ENCODE results near the gene PAPLN.

The PAPLN gene

GRCh38 chr14:73266317-73266716 is 29.0 kb downstream of the PAPLN start:
- no peak for TF ChIP-seq CSRNP3 (CRISPR knock-in tag; IDR thresholded peaks at IDR 0.05)
- no peak for TF ChIP-seq ZFP3 (CRISPR knock-in tag; IDR thresholded peaks at IDR 0.05)
- no peak for TF ChIP-seq RARB (CRISPR knock-in tag; IDR thresholded peaks at IDR 0.05)
- no peak for TF ChIP-seq POU6F1 (CRISPR knock-in tag; IDR thresholded peaks at IDR 0.05; ENCODE audit: borderline replicate concordance, low read depth)
- no peak for TF ChIP-seq ZNF8 (CRISPR knock-in tag; IDR thresholded peaks at IDR 0.05)
- TF ChIP-seq CREB5 (CRISPR knock-in tag; IDR thresholded peaks at IDR 0.05; ENCODE audit: low read depth) = no peak
- no peak for ATAC-seq

DNA sequence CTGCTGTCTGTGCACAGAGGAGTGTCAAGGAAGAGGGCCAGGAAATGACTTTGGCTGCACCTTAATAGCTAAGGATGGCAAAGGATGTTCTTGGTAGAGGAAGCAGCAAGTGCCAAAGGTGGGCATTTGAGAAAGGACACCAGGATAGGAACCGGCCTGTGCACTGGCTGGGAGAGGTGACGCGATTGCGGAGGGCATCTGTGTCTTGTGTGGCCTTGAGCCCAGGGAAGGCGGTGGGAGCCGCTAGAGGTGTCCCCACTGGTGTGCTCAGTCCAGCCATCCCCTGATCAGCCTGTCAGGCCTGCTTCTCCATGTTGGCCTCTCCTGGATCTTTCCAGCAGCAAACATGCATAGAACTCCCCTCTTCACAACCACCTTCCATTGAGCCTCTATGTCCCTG is 30.2 kb downstream of the PAPLN start:
- no peak for ATAC-seq
- no peak for TF ChIP-seq GLIS3 (CRISPR knock-in tag; IDR thresholded peaks at IDR 0.05)
- TF ChIP-seq SNAI2 (CRISPR knock-in tag; IDR thresholded peaks at IDR 0.05) = no peak
- no peak for TF ChIP-seq ZNF70 (CRISPR knock-in tag; IDR thresholded peaks at IDR 0.05)
- no peak for TF ChIP-seq OSR1 (CRISPR knock-in tag; IDR thresholded peaks at IDR 0.05)
- no peak for TF ChIP-seq ZFP3 (CRISPR knock-in tag; IDR thresholded peaks at IDR 0.05)
- no peak for TF ChIP-seq ZNF8 (CRISPR knock-in tag; IDR thresholded peaks at IDR 0.05)
- no peak for TF ChIP-seq TOX (CRISPR knock-in tag; IDR thresholded peaks at IDR 0.05; ENCODE audit: borderline replicate concordance)

DNA sequence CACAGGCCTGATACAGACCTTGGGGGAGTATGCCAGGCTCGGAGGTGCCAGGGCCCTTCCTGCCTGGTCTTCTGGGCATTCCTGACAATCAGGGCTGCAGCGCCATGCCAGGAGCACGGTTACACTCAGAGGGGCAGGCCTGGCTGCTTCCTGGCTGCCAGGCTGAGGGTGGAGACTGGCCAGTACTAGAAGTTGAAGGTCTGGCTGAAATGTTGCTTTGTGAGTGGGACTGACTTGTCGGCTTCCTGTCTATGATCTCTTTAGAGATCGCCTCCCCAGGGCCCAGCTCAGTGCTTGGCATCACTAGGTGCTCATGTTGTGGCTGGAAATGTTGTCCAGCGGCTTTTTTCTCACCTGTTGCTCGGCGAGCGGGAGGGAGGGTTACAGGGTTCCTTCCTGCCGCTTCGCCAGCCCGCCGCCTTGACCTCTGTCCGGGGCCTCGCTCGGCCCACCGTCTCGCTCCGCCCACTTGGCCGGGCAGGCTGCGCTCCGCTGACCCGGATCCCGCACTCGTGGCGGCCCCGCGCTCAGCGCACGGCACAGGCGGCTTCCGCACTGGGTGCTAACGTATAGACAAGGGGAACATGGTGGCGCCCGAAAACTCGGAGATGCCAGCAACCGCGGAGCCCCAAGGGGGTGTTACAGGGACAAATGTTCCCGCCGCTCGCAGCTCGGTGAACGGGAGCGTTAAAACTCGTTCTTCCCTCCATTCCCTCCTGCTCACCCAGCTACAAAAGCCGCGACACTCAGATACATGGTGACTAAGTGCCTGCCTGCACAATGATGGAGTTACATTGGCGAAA is 32.6 kb downstream of the PAPLN start:
- TF ChIP-seq TOX (CRISPR knock-in tag; IDR thresholded peaks at IDR 0.05; ENCODE audit: borderline replicate concordance) (no peak), ZNF70 (CRISPR knock-in tag; IDR thresholded peaks at IDR 0.05) (no peak), ZNF8 (CRISPR knock-in tag; IDR thresholded peaks at IDR 0.05) (no peak), CREB5 (CRISPR knock-in tag; IDR thresholded peaks at IDR 0.05; ENCODE audit: low read depth) (no peak), CSRNP3 (CRISPR knock-in tag; IDR thresholded peaks at IDR 0.05) (no peak), ESRRG (CRISPR knock-in tag; IDR thresholded peaks at IDR 0.05) (no peak)
- ATAC-seq = no peak

GRCh38 chr14:73272393-73272792 is 35.1 kb downstream of the PAPLN start:
- TF ChIP-seq POU6F1 (CRISPR knock-in tag; IDR thresholded peaks at IDR 0.05; ENCODE audit: borderline replicate concordance, low read depth) = no peak
- TF ChIP-seq ZNF8 (CRISPR knock-in tag; IDR thresholded peaks at IDR 0.05) = no peak
- TF ChIP-seq RARB (CRISPR knock-in tag; IDR thresholded peaks at IDR 0.05) = no peak
- TF ChIP-seq TSHZ2 (CRISPR knock-in tag; IDR thresholded peaks at IDR 0.05) = no peak
- no peak for TF ChIP-seq ZNF565 (CRISPR knock-in tag; conservative IDR thresholded peaks at IDR 0.05; ENCODE audit: low read depth)
- no peak for TF ChIP-seq TCF4 (CRISPR knock-in tag; IDR thresholded peaks at IDR 0.05; ENCODE audit: borderline replicate concordance)
- no peak for TF ChIP-seq ESRRG (CRISPR knock-in tag; IDR thresholded peaks at IDR 0.05)
- no peak for TF ChIP-seq GLIS3 (CRISPR knock-in tag; IDR thresholded peaks at IDR 0.05)
- no peak for TF ChIP-seq ZFP3 (CRISPR knock-in tag; IDR thresholded peaks at IDR 0.05)
- TF ChIP-seq BACH2 (CRISPR knock-in tag; IDR thresholded peaks at IDR 0.05; ENCODE audit: borderline replicate concordance) = no peak
- no peak for TF ChIP-seq CSDC2 (CRISPR knock-in tag; IDR thresholded peaks at IDR 0.05)
- TF ChIP-seq ZC3H10 (CRISPR knock-in tag; IDR thresholded peaks at IDR 0.05) = no peak
- no peak for ATAC-seq

Measured in SK-N-SH treated with all-trans-retinoic acid at 6 μM for 48 hours (cell line).